Myocyte (in vitro differentiated cells): ENCODE measurements around the gene FHOD3. TPM values are rescaled to one million over a fixed set of nuclear protein-coding genes. Genes with fewer than 3 reads are reported as not detected.
"Not testable (repeated sequence)": the region's sequence is repeated elsewhere in the genome, so short reads cannot be mapped to it uniquely, and the experiment has no call there.

Source experiments
- DNase-seq: peaks from one replicate; pipeline ENCODE4 v3.0.0-alpha.2; 2012; ENCODE audit warnings: low read depth
- total RNA-seq: library from RNA; depleted of rRNA; stranded (reverse); fragments of >200 nt; gene quantifications from 2 replicates; pipeline ENCODE4 v1.2.3, GENCODE V29; 2014

Gene FHOD3
- total RNA-seq, 1 donor from 2014 or later = 57.5 TPM

DNA sequence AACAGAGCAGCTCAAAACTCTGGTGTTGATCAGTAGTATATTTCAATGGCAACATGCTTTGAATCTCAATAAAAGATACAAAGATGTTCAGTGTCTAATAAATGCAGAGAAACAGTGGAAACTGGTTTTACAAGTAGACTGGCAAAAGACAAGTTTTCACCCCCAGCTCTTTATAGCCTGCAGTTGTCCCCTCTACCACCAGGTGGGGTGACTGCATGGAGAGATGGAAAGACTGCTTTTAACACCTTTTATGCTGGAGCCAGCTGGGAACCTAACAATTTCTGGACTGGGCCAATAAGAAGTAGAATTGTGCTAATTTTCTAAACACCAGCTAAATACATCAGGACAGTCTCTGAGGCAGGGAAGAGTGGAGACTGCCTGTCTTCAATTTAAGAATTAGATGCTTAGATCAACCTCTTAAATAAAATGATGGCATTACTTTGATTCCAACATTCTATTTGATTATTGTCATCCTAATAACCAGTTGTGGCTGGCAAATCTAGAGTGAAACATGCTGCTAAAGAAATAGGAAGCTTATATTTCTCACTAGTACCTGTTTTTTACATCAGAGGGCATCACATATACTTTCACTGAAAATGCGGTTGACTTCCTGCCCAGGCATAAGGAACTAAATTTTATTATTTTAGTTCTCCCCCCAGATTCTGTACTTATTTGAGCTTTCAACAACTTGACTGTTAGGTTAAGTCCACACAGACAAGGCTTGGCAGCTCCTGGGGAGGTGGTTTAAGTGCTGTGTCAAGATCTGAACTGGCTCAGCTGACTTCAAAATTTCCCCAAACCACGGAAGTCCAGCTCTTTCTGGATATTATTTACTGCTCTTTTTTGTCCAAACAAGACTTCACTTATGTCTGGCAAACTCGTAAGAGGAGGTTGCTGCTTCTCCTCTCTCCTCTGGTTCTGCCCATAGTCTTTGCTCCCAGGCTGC is 390.8 kb downstream of the FHOD3 start:
- peak; percentile 83 for DNase-seq

DNA sequence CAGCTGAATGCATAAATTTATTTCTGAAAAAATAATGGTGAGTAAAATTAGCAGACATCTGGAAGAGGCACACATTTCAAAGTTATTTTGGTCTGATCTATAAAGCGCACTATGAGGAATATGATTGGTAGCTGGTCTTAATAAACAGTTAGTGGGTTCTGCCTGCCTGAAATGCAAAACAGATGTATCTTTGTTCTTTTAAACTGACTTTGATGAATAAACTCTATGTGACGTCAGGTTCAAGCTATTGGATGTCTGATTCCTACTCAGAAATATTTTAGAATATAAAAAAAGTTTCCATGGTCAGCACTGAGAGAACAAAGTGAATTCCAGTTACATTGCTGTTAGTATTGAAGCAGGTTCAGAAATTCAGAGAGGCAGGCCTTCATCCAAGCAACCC is 394.9 kb downstream of the FHOD3 start:
- no peak for DNase-seq

DNA sequence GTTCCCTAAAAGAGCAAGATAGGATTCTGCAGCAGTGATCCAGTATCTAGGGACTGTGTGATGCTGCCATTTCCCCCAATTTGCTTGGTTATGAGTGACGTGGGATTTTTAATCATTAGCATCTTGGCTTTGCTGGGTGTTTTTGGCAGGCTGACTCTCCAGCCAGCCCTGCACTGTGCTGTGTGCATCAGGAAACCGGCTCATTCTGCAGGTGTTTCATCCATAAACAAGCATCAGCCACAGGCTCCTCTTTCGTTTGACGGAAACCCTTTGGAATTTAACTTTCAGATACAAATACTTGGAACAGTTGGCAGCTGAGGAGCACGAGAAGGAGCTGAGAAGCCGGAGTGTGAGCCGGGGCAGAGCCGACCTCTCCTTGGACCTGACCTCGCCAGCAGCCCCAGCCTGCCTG is 395.4 kb downstream of the FHOD3 start:
- no peak for DNase-seq

DNA sequence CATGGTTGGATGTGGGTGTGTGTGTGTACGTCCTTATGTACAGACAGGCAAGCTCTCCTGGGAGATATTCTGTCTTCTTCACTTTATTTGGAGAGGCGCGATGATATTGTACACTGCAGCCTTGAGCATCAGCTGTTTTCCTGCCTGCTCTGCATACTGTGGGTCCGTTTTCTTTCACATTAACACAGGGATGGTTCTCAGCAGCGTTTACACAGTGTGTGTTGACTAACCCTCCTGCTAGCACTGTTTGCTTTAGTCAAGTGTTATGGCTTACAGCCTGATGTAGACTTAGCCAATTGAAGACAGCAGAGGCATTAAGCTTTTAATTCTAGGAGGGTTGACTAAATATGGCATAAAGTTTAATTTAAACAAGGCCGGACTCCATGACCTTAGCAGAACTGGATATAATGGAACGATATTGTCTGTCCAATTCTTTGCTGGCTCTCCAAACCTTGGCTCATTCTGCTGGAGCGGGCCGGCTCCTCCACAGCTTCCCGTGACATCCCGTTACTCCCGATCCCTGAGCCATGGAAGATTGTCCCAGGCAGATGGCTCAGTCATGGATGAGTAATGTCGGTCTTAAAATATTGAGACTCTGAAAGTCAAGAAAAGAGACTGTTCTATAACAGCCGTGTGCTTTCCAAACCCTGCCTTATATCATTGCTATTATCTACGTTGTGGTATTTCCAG is 396.6 kb downstream of the FHOD3 start:
- peak; percentile 21 for DNase-seq

DNA sequence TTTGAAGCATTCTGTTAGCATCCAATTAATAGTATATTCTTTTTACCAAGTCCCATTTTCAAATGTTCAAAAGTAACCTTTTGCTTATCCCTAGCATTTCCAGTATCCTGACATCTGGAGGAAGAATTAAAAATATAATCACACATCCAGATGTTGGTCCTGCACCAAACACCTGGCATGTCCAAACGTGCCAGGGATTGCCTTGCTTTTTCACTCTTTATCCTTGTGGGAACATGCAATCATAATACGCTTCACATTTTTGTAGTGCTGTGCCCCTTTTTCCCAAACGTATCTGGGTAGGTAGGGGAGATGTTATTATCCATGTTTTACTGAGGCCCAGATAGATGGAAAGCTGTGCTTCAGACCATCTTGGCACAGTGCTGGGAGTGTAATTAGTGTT is 398.3 kb downstream of the FHOD3 start:
- DNase-seq = no peak

DNA sequence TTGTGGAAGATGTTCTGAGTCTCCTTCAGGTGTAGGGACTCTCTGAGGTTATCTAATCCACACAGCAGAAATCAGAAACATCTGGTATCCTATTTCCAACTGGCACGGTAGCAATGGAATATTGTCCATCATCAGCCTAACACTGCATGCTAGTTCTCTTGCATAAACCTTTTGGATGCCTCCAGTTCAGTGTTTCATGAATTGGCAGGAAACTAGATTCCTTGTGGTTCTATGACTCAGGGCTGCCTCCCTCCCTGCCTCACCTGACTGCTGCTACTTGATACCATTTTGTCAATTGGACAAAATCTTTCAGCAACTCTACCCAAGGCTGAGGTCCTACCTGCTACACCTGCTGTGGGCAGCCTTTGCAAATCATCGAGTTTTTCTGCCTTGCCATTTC is 400.4 kb downstream of the FHOD3 start:
- DNase-seq = peak; percentile 62

DNA sequence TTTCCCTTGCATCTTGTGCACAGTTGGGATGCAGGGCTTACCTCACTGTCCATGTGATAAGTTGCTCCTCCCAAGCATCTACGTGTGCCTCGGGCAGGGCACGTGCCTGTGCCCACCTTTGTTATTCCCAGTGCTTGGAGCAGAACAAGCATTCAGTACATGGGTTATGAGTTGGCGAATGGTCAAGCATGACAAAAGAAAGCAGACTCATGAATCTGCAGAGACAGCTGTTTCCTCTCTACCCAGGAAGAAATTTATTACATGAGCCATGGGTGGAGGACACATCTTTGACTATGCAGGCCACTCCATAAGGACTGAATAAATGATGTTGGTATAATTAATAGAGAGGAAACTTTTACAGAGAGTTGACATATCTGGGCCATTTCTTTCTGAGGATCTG is 403.4 kb downstream of the FHOD3 start:
- peak; percentile 53 for DNase-seq

DNA sequence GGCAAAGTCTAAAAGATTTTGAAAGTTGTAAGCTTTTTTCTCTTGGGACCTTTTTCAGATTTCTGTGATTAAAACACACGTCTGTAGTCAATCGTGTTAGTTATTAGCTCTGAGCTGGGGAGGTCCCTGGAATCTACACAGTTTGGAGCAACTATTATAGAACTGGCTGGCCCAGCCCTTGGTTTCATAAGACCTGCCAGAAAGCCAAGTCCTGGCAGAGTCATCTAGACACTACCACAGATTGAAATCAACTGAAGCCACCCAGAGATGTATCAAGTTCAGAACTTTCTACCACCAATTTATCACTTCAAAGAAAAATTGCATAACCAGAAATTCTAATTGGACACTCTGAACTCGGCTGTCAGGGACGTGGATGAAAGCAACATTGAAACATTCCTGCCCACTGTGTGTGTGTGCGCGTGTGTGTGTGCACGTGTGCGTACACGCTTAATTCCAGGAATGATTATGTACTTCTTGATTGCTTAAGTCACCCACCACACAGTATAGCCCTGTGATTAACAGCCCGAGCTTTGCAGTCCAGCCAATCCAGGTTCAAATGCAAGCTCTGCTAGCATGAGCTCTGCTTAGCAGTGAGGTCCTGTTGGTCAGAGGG is 405.0 kb downstream of the FHOD3 start:
- DNase-seq = no peak

DNA sequence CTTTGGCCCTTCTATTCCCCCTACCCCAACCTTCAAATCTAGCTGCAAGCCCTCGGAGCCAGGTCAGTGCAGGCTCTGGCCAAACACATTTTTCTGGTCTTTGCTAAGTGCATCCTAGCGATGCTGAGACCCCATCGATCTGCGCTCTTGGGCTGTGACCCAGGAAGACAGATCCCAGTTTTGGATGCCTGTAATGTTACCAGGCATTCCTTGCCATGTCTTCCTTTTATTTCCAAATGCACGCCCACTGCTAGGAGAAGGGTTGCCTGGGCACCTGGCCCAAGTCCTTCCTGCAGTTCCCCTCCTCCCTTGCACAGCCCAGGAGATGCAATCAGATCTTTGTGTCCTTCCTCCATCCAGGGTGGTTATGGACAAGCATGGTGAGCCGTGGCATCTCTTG is 406.6 kb downstream of the FHOD3 start:
- no peak for DNase-seq

DNA sequence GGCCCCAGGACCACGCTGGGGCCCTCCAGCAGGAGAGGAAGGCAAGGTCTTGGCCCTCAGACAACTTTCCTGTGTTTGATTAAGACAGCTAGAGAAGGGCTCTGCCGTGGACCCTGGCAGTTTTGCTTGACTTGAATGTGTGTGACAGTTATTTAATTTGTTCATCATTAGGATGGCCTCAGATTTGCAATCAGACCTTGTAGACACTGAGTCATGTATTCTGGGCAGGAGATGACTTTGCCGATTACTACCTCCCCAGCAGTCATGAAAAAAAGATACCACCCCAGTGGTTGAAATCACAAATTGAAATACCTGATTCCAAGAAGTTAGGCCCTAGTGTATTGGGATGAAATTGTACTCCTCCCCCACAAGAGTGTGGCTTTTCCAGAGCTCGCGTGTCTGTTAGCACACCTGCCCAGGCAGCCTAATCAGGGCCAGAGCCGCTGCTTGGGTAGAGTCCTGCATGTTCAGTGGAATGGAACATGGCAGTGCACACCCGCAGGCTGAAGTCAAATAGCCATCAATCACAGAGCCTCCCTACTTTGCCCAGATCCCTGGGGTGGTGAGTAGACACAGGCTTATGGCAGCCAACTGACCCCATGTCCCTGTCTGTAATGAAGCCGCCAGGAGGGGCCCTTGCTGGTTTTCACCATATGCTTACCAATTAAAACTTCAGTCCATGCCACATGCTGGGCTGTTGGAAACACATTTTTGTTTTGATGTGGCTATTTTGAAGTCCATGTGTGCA is 408.8 kb downstream of the FHOD3 start:
- no peak for DNase-seq

DNA sequence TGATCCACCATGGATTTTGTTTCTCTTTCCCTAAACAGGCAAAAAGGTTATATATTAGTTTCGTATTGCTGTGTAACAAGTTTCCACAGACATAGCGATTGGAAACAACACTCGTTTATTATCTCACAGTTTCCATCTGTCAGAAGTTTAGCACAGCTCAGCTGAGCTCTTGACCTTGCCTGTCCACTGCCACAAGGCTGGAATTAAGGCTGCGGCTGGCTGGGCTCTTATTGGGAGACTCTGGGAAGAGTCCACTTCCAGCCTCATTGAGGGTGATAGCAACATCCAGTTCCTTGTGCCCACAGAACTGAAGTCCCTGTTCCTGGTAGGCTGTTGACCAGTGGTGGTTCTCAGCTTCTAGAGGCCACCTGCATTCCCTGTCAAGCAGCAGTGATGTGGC is 410.9 kb downstream of the FHOD3 start:
- DNase-seq = no peak

DNA sequence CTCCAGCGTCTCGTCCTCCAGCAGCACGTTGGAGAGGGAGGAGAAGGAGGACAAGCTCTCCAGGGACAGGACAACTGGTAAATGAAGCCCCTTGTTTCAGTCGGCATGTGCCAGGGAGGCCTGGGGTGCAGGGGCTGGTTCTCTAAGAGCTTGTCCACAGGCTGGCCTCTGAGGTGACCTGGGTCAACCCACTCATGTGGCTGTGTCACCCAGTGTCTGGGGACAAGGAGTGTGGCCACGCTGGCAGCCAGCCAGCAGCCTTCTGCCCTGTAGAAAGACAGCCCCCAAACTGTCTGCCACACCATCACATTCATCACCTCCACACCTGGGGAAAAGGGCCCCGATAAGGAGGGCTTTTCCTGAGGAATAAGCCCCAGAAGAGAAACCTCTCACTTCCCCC is 411.8 kb downstream of the FHOD3 start:
- no peak for DNase-seq

DNA sequence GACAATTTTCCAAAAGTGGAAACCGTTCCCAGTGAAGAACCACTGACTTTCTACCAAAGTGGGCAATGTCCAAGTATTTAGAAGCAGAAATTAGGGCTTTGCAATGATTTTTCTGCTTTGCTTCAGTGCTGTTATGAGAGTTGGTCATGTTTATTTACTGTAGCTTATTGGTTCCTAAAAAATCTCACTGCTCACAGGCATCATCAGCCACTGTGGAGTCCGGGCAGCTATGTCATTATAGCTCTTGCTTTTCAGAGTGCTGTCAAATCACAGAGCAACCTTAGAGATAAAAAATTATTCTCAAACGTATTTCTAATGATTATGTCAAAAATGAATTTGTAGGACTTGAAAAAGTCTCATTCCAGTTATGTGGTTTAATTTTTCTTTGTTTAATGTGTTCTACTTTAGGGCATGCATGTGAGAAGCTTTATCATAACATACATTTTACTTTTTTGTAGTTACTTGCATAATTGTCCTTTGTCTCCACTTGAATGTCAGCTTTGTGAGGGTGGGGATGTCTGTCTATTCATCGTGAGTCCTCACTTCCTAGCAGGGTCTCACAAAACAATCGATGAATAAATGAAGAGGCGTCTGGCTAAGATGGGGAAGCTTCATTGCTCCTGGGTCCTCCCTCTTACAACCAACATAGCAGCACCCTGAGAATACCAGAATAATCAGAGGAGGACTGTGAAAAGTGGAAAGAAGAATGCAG is 413.7 kb downstream of the FHOD3 start:
- no peak for DNase-seq

DNA sequence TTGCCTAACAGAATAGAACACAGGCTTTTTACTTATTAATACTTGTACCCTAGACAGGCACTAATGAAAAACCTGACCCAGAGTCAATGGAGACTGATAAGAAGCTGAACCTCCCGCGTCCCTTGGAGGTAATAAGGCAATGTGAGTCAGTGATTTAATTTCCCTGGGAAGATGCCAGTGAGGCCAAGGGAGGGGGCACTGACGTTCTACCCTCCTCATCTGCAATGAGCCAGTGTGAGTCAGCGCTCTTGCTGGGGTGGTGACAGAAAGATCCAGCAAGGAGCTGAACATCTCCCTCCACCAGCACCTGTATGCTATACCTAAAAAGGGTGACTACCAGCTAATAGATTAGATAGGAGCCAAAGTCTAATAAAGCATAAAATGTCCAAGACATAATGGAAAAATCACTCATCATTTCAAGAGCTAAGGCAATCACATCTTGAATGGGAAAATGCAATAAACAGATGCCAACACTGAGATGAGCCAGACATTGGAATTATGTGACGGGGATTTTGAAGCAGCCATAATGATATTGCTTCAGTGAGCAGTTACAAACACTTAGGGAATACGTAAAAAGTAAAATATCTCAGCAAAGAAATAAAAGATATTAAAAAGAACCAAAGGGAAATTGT is 414.4 kb downstream of the FHOD3 start:
- DNase-seq = peak; percentile 47

DNA sequence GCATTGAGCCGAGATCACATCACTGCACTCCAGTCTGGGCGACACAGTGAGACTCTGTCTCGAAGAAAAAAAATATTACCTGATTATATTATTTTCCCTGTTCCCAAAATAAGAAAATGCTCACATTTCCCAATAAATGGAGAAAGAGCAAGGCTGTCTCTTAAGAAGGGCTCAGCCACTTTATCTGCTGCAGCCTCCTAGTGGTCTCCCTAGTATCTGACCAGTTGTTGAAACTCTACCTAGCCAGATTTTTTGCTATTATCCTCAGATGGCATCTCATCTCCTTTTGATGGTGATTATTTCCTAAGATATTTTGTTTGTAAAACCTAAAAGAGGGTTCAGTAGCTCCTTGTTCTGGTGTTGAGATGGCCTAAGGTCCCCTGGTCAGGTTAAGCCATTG is 417.0 kb downstream of the FHOD3 start:
- DNase-seq = no peak

DNA sequence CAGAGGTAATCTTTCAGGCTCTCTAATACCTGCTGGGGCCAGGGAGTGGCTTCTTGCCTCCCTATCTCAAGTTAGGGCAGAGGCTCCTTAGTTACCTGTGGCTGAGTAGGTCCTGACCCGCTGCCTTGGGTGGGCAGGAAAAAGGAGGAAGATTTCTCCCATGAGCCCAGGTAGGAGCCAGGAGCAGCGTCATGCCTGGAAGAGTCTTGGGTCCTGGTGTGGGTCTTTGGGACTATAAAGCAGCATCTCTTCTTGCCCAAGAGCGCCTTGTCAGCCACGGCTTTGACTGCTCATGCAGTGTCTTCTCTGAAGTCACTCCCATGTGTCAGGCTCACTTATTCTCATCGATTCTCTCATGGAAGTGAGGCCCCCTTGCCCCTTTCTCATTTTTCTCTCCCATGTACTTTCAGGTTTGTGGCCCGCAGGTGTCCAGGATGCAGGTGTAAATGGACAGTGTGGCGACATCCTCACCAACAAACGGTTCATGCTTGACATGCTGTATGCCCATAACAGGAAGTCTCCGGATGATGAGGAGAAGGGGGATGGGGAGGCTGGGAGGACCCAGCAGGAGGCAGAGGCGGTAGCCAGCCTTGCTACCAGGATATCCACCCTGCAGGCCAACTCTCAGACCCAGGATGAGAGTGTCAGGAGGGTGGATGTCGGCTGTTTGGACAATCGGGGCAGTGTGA is 420.1 kb downstream of the FHOD3 start:
- DNase-seq = no peak

DNA sequence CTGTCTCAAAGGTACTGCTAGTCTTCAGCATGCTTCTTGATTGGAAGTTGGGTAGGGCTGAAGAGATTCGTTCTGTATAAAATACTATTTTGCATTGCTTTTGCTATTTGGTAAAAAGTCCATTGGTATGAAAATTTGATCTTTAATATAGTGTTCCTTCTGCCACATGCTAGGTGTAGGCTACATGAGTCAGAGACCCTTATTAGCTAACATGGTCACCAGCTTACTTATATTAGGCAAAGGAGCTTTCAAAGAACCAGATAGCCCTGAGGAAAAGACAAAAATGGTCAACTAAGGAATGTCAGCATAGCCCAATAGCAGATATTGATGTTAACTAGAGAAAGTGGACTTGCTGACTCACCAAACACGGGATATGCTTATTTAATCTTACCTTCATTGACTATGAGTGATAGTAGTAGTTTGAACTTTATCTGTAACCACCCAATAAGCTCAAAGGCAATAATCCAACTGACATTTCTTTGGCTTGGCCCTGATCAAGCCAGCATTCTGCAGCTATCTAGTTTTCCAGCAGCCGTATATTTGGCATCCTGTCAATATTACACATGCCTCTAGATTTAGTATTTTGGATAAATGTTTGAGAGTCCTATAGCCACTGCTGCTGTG is 421.3 kb downstream of the FHOD3 start:
- DNase-seq = no peak

DNA sequence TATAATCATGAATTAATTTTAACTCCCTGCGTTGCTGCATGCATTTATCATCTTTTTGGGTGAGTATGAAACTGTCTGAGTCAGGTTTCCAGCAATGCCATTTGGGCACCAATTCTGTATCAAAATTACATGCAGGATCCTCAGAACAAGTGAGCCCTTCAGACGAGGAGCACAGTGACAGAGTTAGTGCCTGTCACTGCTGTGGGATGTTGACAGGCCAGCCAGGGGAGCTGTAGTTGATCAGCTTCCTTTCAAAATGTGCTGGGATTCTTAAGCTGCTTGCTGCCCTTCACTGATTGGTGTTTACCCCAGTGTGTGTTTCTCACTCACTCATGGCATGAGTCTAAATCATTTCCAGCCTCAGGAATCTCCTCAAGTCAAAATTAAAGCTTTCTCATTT is 422.1 kb downstream of the FHOD3 start:
- no peak for DNase-seq

DNA sequence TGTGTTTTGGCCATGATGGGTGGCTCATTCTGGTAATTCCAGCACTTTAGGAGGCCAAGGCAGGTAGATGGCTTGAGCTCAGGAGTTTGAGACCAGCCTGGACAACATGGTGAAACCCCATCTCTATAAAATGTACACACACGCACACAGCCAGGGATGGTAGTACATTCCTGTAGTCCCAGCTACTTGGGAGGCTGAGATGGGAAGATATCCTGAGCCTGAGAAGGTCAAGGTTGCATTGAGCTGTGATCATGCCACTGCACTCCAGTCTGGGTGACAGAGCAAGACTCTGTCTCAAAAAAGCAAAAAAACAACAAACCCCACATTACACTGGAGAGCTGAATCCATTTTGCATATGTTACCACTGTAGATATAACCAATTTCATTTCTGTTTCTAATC is 423.8 kb downstream of the FHOD3 start:
- not testable (repeated sequence) for DNase-seq
